ENCODE measurements around the gene SPP2. TPM values are rescaled to one million over a fixed set of nuclear protein-coding genes. Genes with fewer than 3 reads are reported as not detected.

Gene SPP2
- total and polyA plus RNA-seq, 2 donors (not counting 1 experiment from before 2014, with no cell fraction given): not detected

GRCh38 chr2:234038076-234038802 lies 12.3 kb upstream of the SPP2 start:
- H3K79me2 ChIP-seq (ENCODE audit: control insufficient read depth, insufficient read depth, low read length): no peaks in the 10 kb centered on the region
- TF ChIP-seq, protein P1, sequence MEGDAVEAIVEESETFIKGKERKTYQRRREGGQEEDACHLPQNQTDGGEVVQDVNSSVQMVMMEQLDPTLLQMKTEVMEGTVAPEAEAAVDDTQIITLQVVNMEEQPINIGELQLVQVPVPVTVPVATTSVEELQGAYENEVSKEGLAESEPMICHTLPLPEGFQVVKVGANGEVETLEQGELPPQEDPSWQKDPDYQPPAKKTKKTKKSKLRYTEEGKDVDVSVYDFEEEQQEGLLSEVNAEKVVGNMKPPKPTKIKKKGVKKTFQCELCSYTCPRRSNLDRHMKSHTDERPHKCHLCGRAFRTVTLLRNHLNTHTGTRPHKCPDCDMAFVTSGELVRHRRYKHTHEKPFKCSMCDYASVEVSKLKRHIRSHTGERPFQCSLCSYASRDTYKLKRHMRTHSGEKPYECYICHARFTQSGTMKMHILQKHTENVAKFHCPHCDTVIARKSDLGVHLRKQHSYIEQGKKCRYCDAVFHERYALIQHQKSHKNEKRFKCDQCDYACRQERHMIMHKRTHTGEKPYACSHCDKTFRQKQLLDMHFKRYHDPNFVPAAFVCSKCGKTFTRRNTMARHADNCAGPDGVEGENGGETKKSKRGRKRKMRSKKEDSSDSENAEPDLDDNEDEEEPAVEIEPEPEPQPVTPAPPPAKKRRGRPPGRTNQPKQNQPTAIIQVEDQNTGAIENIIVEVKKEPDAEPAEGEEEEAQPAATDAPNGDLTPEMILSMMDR (conservative IDR thresholded peaks at IDR 0.05 in 1 of 2, IDR thresholded peaks at IDR 0.05 in 1 of 2; ENCODE audit: low read depth in 1 of 2, low read length in 2 of 2): no peak
- no peak for TF ChIP-seq EZH2 (IDR thresholded peaks at IDR 0.05; ENCODE audit: low read length, missing control alignments)
- no peak overlapping the region for H2AFZ ChIP-seq (ENCODE audit: low read length)
- H3K4me3 ChIP-seq (replicated peaks in 1 of 4; ENCODE audit: control extremely low read depth in 1 of 4, insufficient read depth in 1 of 4, low read depth in 3 of 4, low read length in 4 of 4): no peak overlapping the region
- H3K36me3 ChIP-seq (ENCODE audit: control insufficient read depth, insufficient read depth, low read length): no peaks in the 10 kb centered on the region
- DNase-seq (ENCODE audit: low read depth in 2 of 2): peak; percentile 44 to 85
- H3K27me3 ChIP-seq (ENCODE audit: control insufficient read depth, insufficient read depth, low read length): no peaks in the 10 kb centered on the region
- H3K9me3 ChIP-seq (ENCODE audit: control insufficient read depth, insufficient read depth, low read depth, low read length): no peaks in the 10 kb centered on the region
- no peaks in the 10 kb centered on the region for H4K20me1 ChIP-seq (ENCODE audit: control insufficient read depth, extremely low read depth, insufficient read depth, low read length)
- H3K4me2 ChIP-seq (ENCODE audit: extremely low read depth, insufficient read depth, low read length): peak overlapping the region; percentile 8
- H3K9ac ChIP-seq (ENCODE audit: insufficient read depth, low read length): no peak overlapping the region
- no peak overlapping the region for H3K27ac ChIP-seq (ENCODE audit: insufficient read depth, low read length)
- H3K4me1 ChIP-seq (ENCODE audit: control insufficient read depth, extremely low read depth, insufficient read depth, low read length): no peaks in the 10 kb centered on the region

DNA sequence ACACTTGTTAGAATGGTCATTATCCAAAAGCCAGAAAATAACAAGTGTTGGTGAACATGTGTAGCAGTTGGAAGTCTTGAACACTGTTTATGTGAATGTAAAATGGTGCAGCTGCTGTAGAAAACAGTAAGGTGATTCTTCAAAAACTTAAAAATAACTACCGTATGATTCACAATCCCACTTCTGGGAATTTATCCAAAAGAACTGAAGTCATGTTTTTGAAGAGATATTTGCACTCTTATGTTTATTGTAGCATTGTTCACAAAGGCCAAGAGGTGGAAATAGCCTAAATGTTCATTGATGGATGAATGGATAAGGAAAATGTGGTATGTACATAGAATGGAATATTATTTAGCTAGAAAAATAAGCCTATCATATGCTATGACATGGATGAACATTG lies 6.3 kb upstream of the SPP2 start:
- Histone ChIP-seq H3K4me1 (ENCODE audit: control insufficient read depth, extremely low read depth, insufficient read depth, low read length) (no peaks in the 10 kb centered on the region), H3K27ac (ENCODE audit: insufficient read depth, low read length) (no peak overlapping the region), H3K79me2 (ENCODE audit: control insufficient read depth, insufficient read depth, low read length) (no peaks in the 10 kb centered on the region), H4K20me1 (ENCODE audit: control insufficient read depth, extremely low read depth, insufficient read depth, low read length) (no peaks in the 10 kb centered on the region), H3K4me2 (ENCODE audit: extremely low read depth, insufficient read depth, low read length) (no peak overlapping the region), H3K9me3 (ENCODE audit: control insufficient read depth, insufficient read depth, low read depth, low read length) (no peaks in the 10 kb centered on the region), H3K9ac (ENCODE audit: insufficient read depth, low read length) (no peak overlapping the region), H3K27me3 (ENCODE audit: control insufficient read depth, insufficient read depth, low read length) (no peaks in the 10 kb centered on the region), H3K36me3 (ENCODE audit: control insufficient read depth, insufficient read depth, low read length) (no peaks in the 10 kb centered on the region), H3K4me3 (replicated peaks in 1 of 4; ENCODE audit: control extremely low read depth in 1 of 4, insufficient read depth in 1 of 4, low read depth in 3 of 4, low read length in 4 of 4) (no peak overlapping the region), H2AFZ (ENCODE audit: low read length) (no peak overlapping the region)
- TF ChIP-seq, protein P1 (conservative IDR thresholded peaks at IDR 0.05 in 1 of 2, IDR thresholded peaks at IDR 0.05 in 1 of 2; ENCODE audit: low read depth in 1 of 2, low read length in 2 of 2): no peak
- no peak for TF ChIP-seq EZH2 (IDR thresholded peaks at IDR 0.05; ENCODE audit: low read length, missing control alignments)
- DNase-seq (ENCODE audit: low read depth in 2 of 2): peak; percentile 95 to 97

DNA sequence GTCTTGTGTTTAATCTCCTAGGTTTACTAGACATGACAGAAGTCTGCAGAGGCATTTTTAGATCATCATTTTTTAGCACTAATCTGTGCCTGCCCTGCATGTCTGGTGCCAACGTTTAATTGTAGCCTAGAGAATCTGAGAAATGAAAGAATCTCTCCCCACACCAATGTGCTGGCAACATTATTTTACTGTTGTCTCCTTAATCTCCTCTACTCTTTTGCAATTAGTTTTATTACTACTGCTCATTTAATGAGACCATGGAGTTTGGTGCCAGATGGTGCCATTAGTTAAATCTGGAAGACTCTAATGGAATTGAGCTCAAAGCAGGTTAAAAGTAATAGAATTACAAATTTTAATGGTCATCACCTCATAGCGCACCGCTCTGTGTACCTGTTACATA lies 4.0 kb upstream of the SPP2 start:
- TF ChIP-seq EZH2 (IDR thresholded peaks at IDR 0.05; ENCODE audit: low read length, missing control alignments): no peak
- TF ChIP-seq, protein P1 (conservative IDR thresholded peaks at IDR 0.05 in 1 of 2, IDR thresholded peaks at IDR 0.05 in 1 of 2; ENCODE audit: low read depth in 1 of 2, low read length in 2 of 2): no peak
- no peak overlapping the region for H3K9ac ChIP-seq (ENCODE audit: insufficient read depth, low read length)
- H4K20me1 ChIP-seq (ENCODE audit: control insufficient read depth, extremely low read depth, insufficient read depth, low read length): no peaks in the 10 kb centered on the region
- no peak overlapping the region for H2AFZ ChIP-seq (ENCODE audit: low read length)
- no peaks in the 10 kb centered on the region for H3K27me3 ChIP-seq (ENCODE audit: control insufficient read depth, insufficient read depth, low read length)
- no peaks in the 10 kb centered on the region for H3K4me1 ChIP-seq (ENCODE audit: control insufficient read depth, extremely low read depth, insufficient read depth, low read length)
- no peak overlapping the region for H3K4me2 ChIP-seq (ENCODE audit: extremely low read depth, insufficient read depth, low read length)
- no peak overlapping the region for H3K27ac ChIP-seq (ENCODE audit: insufficient read depth, low read length)
- no peak overlapping the region for H3K4me3 ChIP-seq (replicated peaks in 1 of 4; ENCODE audit: control extremely low read depth in 1 of 4, insufficient read depth in 1 of 4, low read depth in 3 of 4, low read length in 4 of 4)
- no peaks in the 10 kb centered on the region for H3K36me3 ChIP-seq (ENCODE audit: control insufficient read depth, insufficient read depth, low read length)
- no peaks in the 10 kb centered on the region for H3K79me2 ChIP-seq (ENCODE audit: control insufficient read depth, insufficient read depth, low read length)
- H3K9me3 ChIP-seq (ENCODE audit: control insufficient read depth, insufficient read depth, low read depth, low read length): no peaks in the 10 kb centered on the region
- no peak for DNase-seq (ENCODE audit: low read depth in 2 of 2)

Data from fibroblast of lung (primary cell).